Testis (tissue), 3 donors: ENCODE data around the gene CCDC33. TPM values are rescaled to one million over a fixed set of nuclear protein-coding genes. Genes with fewer than 3 reads are reported as not detected.

Source experiments
- DNase-seq: peaks from one replicate; pipeline ENCODE4 v3.0.0-alpha.2; 2019
- H3K27ac ChIP-seq, 2 donors: fragments of 200-600 bp; sonication (generic); one replicate each; pipeline ENCODE4 v1.5.1; 2019
- H3K27me3 ChIP-seq: fragments of 200-600 bp; sonication (generic); one replicate; pipeline ENCODE4 v1.5.1; 2019
- H3K36me3 ChIP-seq: fragments of 200-600 bp; sonication (generic); one replicate; pipeline ENCODE4 v1.5.1; 2017; ENCODE audit warnings: low read depth; ENCODE audit errors: missing control alignments
- H3K4me1 ChIP-seq: fragments of 200-600 bp; sonication (generic); one replicate; pipeline ENCODE4 v1.5.1; 2019
- H3K4me3 ChIP-seq, 2 donors: fragments of 200-600 bp; sonication (generic); one replicate each; pipeline ENCODE4 v1.5.1; 2017 to 2019
- H3K9me3 ChIP-seq: fragments of 200-600 bp; sonication (generic); one replicate; pipeline ENCODE4 v1.5.1; 2017
- CTCF ChIP-seq, 3 experiments: fragments of 450-650 bp in 2 of 3; fragments of 200-600 bp in 1 of 3; sonication (generic) in 1 of 3; IDR thresholded peaks; one replicate each; pipeline ENCODE4 v1.5.1; 2016 to 2019; ENCODE audit warnings: antibody characterized with exemption in 3 of 3, mild to moderate bottlenecking in 2 of 3, moderate library complexity in 1 of 3
- POLR2A ChIP-seq: fragments of 450-650 bp; IDR thresholded peaks from one replicate; pipeline ENCODE4 v1.6.1; 2017; ENCODE audit warnings: antibody characterized with exemption, mild to moderate bottlenecking, moderate library complexity
- WGBS, 2 donors: methylation state at CpG; one replicate each; pipeline ENCODE4 v1.1.5; 2018; 5-methylcytosine and 5-hydroxymethylcytosine counted together
- intact Hi-C: fragments of 100-400 bp; cut with DNase I; formaldehyde crosslinking; loops from one replicate; pipeline ENCODE4 v1.15.1; 2023; ENCODE audit warnings: low total_unique reads
- polyA plus RNA-seq: library from polyadenylated mRNA; stranded (reverse); fragments of 350-450 nt; fragmentation: Illumina TruSeq; extraction: RNeasy Lipid Tissue Mini Kit (QIAGEN cat#74804); gene quantifications from one replicate; pipeline ENCODE4 v1.2.3, GENCODE V29; 2014; ENCODE audit warnings: low read depth, low replicate concordance; ENCODE audit not compliant: insufficient read depth
- total RNA-seq, 2 donors: library from RNA; depleted of rRNA; stranded (reverse); fragments of >200 nt; gene quantifications; one replicate each; pipeline ENCODE4 v1.2.3, GENCODE V29; 2016

The CCDC33 gene
- total and polyA plus RNA-seq, 3 donors from 2014 or later, result 11.6 to 41.3 (median 18.5) TPM

DNA sequence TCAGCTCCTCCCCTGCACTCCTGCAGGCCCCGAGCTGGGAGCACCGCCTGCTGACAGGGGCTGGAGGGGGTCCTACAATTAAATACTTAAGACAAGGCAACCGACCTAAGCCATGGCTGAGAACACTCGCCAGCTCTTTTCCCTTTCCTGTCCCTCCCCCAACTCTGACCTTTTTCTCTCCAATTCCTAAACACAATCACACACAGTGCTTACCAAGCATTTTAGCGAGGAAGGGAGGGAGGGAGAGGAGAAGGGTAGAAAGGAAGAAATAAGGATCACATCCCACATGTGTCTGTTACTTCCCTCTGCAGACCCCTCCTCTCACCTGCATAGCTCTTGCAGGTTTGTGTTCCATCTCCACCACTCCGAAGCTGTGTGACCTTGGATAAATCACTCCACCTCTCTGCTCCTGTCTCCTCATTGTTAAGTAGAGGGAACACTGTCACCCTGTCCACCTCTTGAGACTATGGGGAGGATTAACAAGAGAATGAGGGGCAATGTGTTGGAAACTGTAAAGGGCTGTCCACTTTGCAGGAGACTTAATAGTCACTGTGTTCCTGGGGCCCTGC is 67.7 kb downstream of the CCDC33 start:
- Histone ChIP-seq H3K27me3 (no peaks in the 10 kb centered on the region), H3K36me3 (no peaks in the 10 kb centered on the region), H3K27ac (no peak overlapping the region), H3K4me1 (peaks cover 15% of the 10 kb centered on the region), H3K4me3 (no peak overlapping the region), H3K9me3 (no peaks in the 10 kb centered on the region)
- no peak for TF ChIP-seq POLR2A
- TF ChIP-seq CTCF (IDR thresholded peaks at IDR 0.05), result no peak
- 54 to 55% methylated on average over 6 of the region's 6 CpGs for WGBS, 2 donors
- no peak for DNase-seq
- intact Hi-C loops, result no loop called here

- TF ChIP-seq CTCF (IDR thresholded peaks at IDR 0.05) (no peak), POLR2A (no peak)
- no peak overlapping the region for H3K4me3 ChIP-seq
- no peak overlapping the region for H3K27ac ChIP-seq
- H3K27me3 ChIP-seq, result no peaks in the 10 kb centered on the region
- no peaks in the 10 kb centered on the region for H3K9me3 ChIP-seq
- no peak for DNase-seq
- peaks cover 15% of the 10 kb centered on the region for H3K4me1 ChIP-seq
- WGBS, 2 donors, result 73 to 86% methylated on average over 11 to 12 of the region's 12 CpGs
- intact Hi-C loops, result no loop called here
- no peaks in the 10 kb centered on the region for H3K36me3 ChIP-seq
Measured at GRCh38 chr15:74304431-74304830, 68.3 kb downstream of the CCDC33 start.

DNA sequence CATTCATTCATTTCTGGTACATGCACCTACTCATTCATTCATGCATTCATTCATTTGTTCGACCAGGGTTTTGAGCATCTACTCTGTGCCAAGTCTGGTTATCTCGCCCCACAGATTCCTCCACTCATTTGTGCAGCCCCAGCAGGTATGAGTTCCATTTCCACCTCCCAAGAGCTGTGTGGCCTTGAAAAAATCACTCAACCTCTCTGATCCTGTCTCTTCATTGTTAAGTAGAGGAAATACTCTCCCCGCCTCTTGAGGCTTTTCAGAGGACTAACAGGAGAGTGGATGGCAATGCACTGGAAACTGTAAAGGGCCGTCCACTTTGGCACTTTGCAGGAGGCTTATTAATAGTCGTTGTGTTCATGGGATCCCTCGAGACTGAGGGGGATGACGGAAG is 69.6 kb downstream of the CCDC33 start:
- intact Hi-C loops, result no loop called here
- H3K4me1 ChIP-seq, result peaks cover 15% of the 10 kb centered on the region
- no peak for DNase-seq
- TF ChIP-seq POLR2A (no peak), CTCF (IDR thresholded peaks at IDR 0.05) (no peak)
- no peaks in the 10 kb centered on the region for H3K9me3 ChIP-seq
- H3K27ac ChIP-seq, result no peak overlapping the region
- no peaks in the 10 kb centered on the region for H3K27me3 ChIP-seq
- 85 to 87% methylated on average over 6 to 7 of the region's 7 CpGs for WGBS, 2 donors
- H3K36me3 ChIP-seq, result no peaks in the 10 kb centered on the region
- H3K4me3 ChIP-seq, result no peak overlapping the region

DNA sequence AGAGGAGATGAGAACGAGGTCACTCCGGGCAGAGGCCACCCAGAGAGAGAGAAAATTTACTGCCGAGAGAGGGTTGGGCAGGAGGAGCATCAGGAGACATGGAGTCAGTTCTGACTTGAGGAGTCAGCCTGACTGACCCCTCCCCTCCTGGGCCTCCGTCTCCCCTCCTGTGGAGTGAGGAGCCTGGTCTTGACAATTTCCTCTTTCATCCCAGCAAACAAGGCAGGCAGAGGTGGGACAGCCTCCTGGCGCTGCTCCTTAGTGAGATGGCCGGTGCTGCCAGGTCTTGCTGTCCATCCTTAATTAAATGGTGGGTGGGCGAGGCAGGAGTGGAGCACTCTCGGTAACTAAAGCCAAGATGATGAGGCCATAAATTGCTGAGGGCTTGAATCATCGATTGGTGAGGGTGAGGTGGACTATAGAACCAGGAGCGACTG is 70.7 kb downstream of the CCDC33 start:
- DNase-seq, result no peak
- TF ChIP-seq POLR2A, result no peak
- no peak for TF ChIP-seq CTCF (IDR thresholded peaks at IDR 0.05)
- 78 to 81% methylated on average over 10 of the region's 10 CpGs for WGBS, 2 donors
- H3K4me3 ChIP-seq, result no peak overlapping the region
- no peak overlapping the region for H3K27ac ChIP-seq
- no peaks in the 10 kb centered on the region for H3K9me3 ChIP-seq
- peaks cover 15% of the 10 kb centered on the region for H3K4me1 ChIP-seq
- H3K36me3 ChIP-seq, result no peaks in the 10 kb centered on the region
- intact Hi-C loops, result no loop called here
- no peaks in the 10 kb centered on the region for H3K27me3 ChIP-seq
